DMS153 treated with DMSO at 0.1 percent for 48 hours (cell line): ENCODE data around the gene LINC00237.

Source experiments
- DNase-seq: peaks from one replicate; lab custom pipeline; 2025; ENCODE audit not compliant: unreplicated experiment; lab: John Stamatoyannopoulos, UW

LINC00237 gene

GRCh38 chr20:21052241-21052640, 53.9 kb downstream of the LINC00237 start:
- DNase-seq: no peak

- no peak for DNase-seq
Observed at GRCh38 chr20:21050710-21051109, 55.4 kb downstream of the LINC00237 start.

DNA sequence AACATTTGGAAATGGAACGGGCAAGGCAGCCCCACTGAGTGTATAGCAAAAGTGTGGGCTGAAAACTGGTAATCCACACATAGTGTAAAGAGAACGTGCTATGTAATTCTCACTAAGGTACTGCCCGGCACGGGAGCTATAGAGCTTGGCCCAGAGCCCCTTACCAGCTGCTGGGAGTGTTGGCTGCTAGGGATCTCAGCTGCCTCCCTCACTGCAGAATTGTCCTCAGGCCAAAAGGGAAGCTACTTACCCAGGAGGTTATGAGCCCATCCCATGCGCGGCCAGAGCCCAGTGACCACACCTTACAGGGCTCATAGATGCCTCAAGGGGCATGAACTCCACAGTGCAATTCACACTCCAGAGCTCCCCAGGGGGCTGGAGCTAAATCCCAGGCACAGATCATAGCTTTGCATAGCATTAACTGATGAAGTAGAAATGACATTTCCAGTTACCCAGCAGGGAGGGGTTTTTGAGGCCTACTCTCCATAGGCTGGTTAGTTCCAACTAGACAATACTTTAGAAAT, 56.8 kb downstream of the LINC00237 start:
- no peak for DNase-seq

- no peak for DNase-seq
Observed at GRCh38 chr20:21048841-21049273, 57.3 kb downstream of the LINC00237 start.

DNA sequence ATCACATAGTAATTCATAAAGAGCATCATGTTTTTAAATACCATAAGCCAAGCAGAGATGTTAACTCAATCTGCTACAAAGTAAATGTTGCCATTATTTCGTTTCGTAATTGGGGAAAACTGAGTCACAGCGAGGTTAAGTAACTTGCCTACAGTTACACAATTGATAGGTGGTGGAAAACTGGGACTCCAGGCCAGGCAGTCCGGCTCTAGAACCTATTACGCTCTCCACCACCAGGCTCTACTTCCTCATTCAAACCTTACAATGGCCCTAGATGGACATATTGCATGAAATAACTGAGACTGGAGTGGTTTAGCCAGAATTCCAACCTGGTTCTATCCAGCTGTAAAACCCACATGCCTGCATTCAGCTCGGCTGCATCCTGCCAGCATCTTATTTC, 58.2 kb downstream of the LINC00237 start:
- no peak for DNase-seq

- DNase-seq: no peak
Observed at GRCh38 chr20:21046413-21047070, 59.6 kb downstream of the LINC00237 start.
